ENCODE results near the gene HIVEP2. TPM values are rescaled to one million over a fixed set of nuclear protein-coding genes. Genes with fewer than 3 reads are reported as not detected.

Gene HIVEP2
- total RNA-seq, 1 experiment from 2014 or later: 4.2 TPM

DNA sequence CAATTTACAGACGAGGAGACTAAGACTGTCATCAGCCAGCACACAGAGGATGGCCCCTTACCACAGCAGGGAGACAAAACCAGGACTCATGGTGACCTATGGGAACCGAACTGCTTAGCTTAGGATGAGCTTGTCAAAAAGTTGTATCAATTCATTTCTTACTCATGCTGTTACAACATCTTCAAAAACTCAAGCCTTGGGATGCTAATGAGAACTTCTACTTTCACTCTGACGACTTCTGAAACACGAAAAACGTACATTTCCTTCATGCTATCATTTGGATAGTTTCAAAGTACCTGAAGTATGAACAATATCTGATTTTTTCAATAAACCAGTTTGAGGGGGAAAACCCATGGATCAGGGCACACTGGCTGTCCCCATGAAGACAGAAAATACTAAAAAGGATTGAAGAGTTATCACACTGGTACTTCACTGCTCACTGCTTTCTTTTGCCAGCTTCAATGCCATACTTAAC is 31.9 kb downstream of the HIVEP2 start:
- Mint-ChIP-seq H3K9me3 (peaks cover 10 to 15% of the 10 kb centered on the region in 2 experiments; a peak in 4 of 5 replicates), H3K36me3 (ENCODE audit: insufficient read depth in 1 of 3, low read depth in 3 of 3) (peaks cover 14 to 17% (median 15%) of the 10 kb centered on the region in 3 experiments), H3K4me3 (no peak overlapping the region), H3K27ac (no peak overlapping the region), H3K27me3 (ENCODE audit: low read depth) (no peaks in the 10 kb centered on the region), H3K4me1 (peaks cover 28 to 45% of the 10 kb centered on the region in 2 experiments)
- Histone ChIP-seq H3K23ac (ENCODE audit: insufficient read length, low read depth, low read length) (no peak overlapping the region), H2BK20ac (ENCODE audit: low read depth, low read length, poor library complexity, severe bottlenecking) (no peak overlapping the region), H4K5ac (ENCODE audit: insufficient read length, low read depth, low read length) (no peak overlapping the region), H3K9ac (ENCODE audit: extremely low read depth, insufficient read length, low read length) (no peak overlapping the region), H3T11ph (ENCODE audit: low read length) (no peak overlapping the region), H3K18ac (ENCODE audit: insufficient read length, low read depth, low read length) (no peak overlapping the region), H4K8ac (replicated peaks; ENCODE audit: insufficient read length, low read depth, low read length) (no peak overlapping the region), H4K91ac (ENCODE audit: insufficient read length, low read depth, low read length) (no peak overlapping the region), H3K27ac (ENCODE audit: insufficient read length, low read depth, low read length) (no peak overlapping the region), H3K14ac (ENCODE audit: insufficient read depth, low read length) (no peak overlapping the region), H3K79me1 (ENCODE audit: insufficient read depth, low read depth, low read length, poor library complexity, severe bottlenecking) (no peaks in the 10 kb centered on the region), H3K56ac (ENCODE audit: insufficient read length, low read depth, low read length) (no peak overlapping the region), H2BK5ac (ENCODE audit: insufficient read length, low read length) (no peak overlapping the region), H3K9me3 (ENCODE audit: control insufficient read depth, low read depth, low read length) (peaks cover 6% of the 10 kb centered on the region), H2AFZ (ENCODE audit: low read length) (no peak overlapping the region), H3K23me2 (ENCODE audit: insufficient read length, low read depth, low read length, poor library complexity, severe bottlenecking) (no peaks in the 10 kb centered on the region), H3K4ac (ENCODE audit: low read depth, low read length) (no peak overlapping the region), H2BK120ac (ENCODE audit: low read depth, low read length, poor library complexity, severe bottlenecking) (no peak overlapping the region), H4K20me1 (ENCODE audit: control insufficient read depth, insufficient read depth, insufficient read length) (no peaks in the 10 kb centered on the region), H3K4me2 (ENCODE audit: insufficient read depth, insufficient read length, low read length) (no peak overlapping the region), H2AK5ac (ENCODE audit: insufficient read length, low read length) (no peak overlapping the region), H3K27me3 (ENCODE audit: insufficient read depth, low read length) (no peaks in the 10 kb centered on the region), H2BK15ac (ENCODE audit: low read depth, low read length) (no peak overlapping the region), H3K4me1 (ENCODE audit: insufficient read depth, low read length) (peaks cover 8% of the 10 kb centered on the region), H3K79me2 (ENCODE audit: insufficient read depth, low read length) (peaks cover 2% of the 10 kb centered on the region; the same call in 1 of the 2 replicates), H2BK12ac (ENCODE audit: insufficient read length, low read depth, low read length) (no peak overlapping the region)
- DNase-seq: no peak
- no CpG with 5 or more reads among the region's 5 CpGs for WGBS (ENCODE audit: extremely low coverage, insufficient read length, low lambda C conversion rate)
- TF ChIP-seq, protein P1, sequence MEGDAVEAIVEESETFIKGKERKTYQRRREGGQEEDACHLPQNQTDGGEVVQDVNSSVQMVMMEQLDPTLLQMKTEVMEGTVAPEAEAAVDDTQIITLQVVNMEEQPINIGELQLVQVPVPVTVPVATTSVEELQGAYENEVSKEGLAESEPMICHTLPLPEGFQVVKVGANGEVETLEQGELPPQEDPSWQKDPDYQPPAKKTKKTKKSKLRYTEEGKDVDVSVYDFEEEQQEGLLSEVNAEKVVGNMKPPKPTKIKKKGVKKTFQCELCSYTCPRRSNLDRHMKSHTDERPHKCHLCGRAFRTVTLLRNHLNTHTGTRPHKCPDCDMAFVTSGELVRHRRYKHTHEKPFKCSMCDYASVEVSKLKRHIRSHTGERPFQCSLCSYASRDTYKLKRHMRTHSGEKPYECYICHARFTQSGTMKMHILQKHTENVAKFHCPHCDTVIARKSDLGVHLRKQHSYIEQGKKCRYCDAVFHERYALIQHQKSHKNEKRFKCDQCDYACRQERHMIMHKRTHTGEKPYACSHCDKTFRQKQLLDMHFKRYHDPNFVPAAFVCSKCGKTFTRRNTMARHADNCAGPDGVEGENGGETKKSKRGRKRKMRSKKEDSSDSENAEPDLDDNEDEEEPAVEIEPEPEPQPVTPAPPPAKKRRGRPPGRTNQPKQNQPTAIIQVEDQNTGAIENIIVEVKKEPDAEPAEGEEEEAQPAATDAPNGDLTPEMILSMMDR (conservative IDR thresholded peaks at IDR 0.05): no peak
